Panc1 (cell line): ENCODE results near the gene SLAIN2.

ENCODE experiments used
- CTCF ChIP-seq: fragments of 450-650 bp; IDR thresholded peaks from 2 replicates; pipeline ENCODE4 v1.5.1; 2017; ENCODE audit warnings: mild to moderate bottlenecking
- POLR2AphosphoS5 ChIP-seq: IDR thresholded peaks from 2 replicates; pipeline ENCODE4 v1.6.1; 2012; ENCODE audit warnings: mild to moderate bottlenecking, low read depth, low read length, moderate library complexity
- TCF7L2 ChIP-seq: IDR thresholded peaks from 2 replicates; pipeline ENCODE4 v1.6.1; 2011; ENCODE audit warnings: mild to moderate bottlenecking, low read depth, low read length, inconsistent platforms
- TF ChIP-seq, protein P1 (sequence below), 2 experiments: IDR thresholded peaks; 2 replicates each; pipeline ENCODE4 v1.6.1; 2011 to 2012; ENCODE audit warnings: low read depth in 2 of 2, control low read depth in 1 of 2, low read length in 1 of 2, mild to moderate bottlenecking in 1 of 2, moderate library complexity in 1 of 2; ENCODE audit not compliant: insufficient read depth in 1 of 2

GRCh38 chr4:48370260-48371134, 29.2 kb downstream of the SLAIN2 start:
- TF ChIP-seq CTCF (no peak), POLR2AphosphoS5 (no peak), TCF7L2 (no peak)
- TF ChIP-seq, protein P1, sequence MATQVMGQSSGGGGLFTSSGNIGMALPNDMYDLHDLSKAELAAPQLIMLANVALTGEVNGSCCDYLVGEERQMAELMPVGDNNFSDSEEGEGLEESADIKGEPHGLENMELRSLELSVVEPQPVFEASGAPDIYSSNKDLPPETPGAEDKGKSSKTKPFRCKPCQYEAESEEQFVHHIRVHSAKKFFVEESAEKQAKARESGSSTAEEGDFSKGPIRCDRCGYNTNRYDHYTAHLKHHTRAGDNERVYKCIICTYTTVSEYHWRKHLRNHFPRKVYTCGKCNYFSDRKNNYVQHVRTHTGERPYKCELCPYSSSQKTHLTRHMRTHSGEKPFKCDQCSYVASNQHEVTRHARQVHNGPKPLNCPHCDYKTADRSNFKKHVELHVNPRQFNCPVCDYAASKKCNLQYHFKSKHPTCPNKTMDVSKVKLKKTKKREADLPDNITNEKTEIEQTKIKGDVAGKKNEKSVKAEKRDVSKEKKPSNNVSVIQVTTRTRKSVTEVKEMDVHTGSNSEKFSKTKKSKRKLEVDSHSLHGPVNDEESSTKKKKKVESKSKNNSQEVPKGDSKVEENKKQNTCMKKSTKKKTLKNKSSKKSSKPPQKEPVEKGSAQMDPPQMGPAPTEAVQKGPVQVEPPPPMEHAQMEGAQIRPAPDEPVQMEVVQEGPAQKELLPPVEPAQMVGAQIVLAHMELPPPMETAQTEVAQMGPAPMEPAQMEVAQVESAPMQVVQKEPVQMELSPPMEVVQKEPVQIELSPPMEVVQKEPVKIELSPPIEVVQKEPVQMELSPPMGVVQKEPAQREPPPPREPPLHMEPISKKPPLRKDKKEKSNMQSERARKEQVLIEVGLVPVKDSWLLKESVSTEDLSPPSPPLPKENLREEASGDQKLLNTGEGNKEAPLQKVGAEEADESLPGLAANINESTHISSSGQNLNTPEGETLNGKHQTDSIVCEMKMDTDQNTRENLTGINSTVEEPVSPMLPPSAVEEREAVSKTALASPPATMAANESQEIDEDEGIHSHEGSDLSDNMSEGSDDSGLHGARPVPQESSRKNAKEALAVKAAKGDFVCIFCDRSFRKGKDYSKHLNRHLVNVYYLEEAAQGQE (IDR thresholded peaks at IDR 0.05; ENCODE audit: insufficient read depth in 1 of 2, low read depth in 2 of 2, low read length in 1 of 2) = no peak
